H7 (cell line): ENCODE data around the gene TEX38. TPM values are rescaled to one million over a fixed set of nuclear protein-coding genes. Genes with fewer than 3 reads are reported as not detected.

ENCODE experiments used
- DNase-seq: peaks from one replicate; pipeline ENCODE4 v3.0.0; 2012
- H3K27me3 ChIP-seq: 2 replicates; pipeline ENCODE4 v1.6.0; 2011; ENCODE audit warnings: mild to moderate bottlenecking, low read length; ENCODE audit not compliant: control insufficient read depth, insufficient read depth
- H3K36me3 ChIP-seq: replicated peaks from 2 replicates; pipeline ENCODE4 v1.5.1; 2011; ENCODE audit warnings: low read length; ENCODE audit not compliant: control insufficient read depth, insufficient read depth
- H3K4me3 ChIP-seq: 2 replicates; pipeline ENCODE4 v1.5.1; 2011; ENCODE audit warnings: low read depth, mild to moderate bottlenecking, control low read depth, low read length, moderate library complexity; ENCODE audit not compliant: insufficient read depth
- total RNA-seq: library from RNA; depleted of rRNA; stranded (reverse); fragments of >200 nt; shearing (Covaris generic); gene quantifications from 2 replicates; pipeline ENCODE4 v1.2.3, GENCODE V29; 2014

TEX38 gene
- total RNA-seq, 1 experiment from 2014 or later: not detected

GRCh38 chr1:46667782-46668760 lies 3.6 kb upstream of the TEX38 start, which contains the start of gene ATPAF1:
Gene ATPAF1 (minus strand): TSS chr1:46668364. CDS start chr1:46668322, 42 bp downstream.
- H3K27me3 ChIP-seq: no peaks in the 10 kb centered on the region; the same call in 1 of the 2 replicates
- H3K36me3 ChIP-seq: peaks cover 6% of the 10 kb centered on the region; the same call in 1 of the 2 replicates
- peak; percentile 95 for DNase-seq
- peak within 1 kb of the TSS; percentile 73 for H3K4me3 ChIP-seq

GRCh38 chr1:46670134-46670533 lies 1.5 kb upstream of the TEX38 start:
- Histone ChIP-seq H3K36me3 (peaks cover under 1% of the 10 kb centered on the region; the same call in 1 of the 2 replicates), H3K27me3 (no peaks in the 10 kb centered on the region; the same call in 1 of the 2 replicates), H3K4me3 (no peak overlapping the region)
- no peak for DNase-seq

- Histone ChIP-seq H3K27me3 (no peaks in the 10 kb centered on the region; the same call in 1 of the 2 replicates), H3K4me3 (no peak overlapping the region)
- DNase-seq: no peak
Observed at GRCh38 chr1:46672696-46673095, 1.0 kb downstream of the TEX38 start.

GRCh38 chr1:46673749-46674182 lies 2.1 kb downstream of the TEX38 start:
- no peak for DNase-seq
- H3K4me3 ChIP-seq: no peak overlapping the region
- peaks cover 2% of the 10 kb centered on the region; the same call in 1 of the 2 replicates for H3K36me3 ChIP-seq
- H3K27me3 ChIP-seq: no peaks in the 10 kb centered on the region; the same call in 1 of the 2 replicates

More at GRCh38 chr1:46672696-46673095, 1.0 kb downstream of the TEX38 start:
- no peaks in the 10 kb centered on the region; the same call in 1 of the 2 replicates for H3K36me3 ChIP-seq

- no peak for DNase-seq
- no peaks in the 10 kb centered on the region; the same call in 1 of the 2 replicates for H3K27me3 ChIP-seq
- no peak overlapping the region for H3K4me3 ChIP-seq
- H3K36me3 ChIP-seq: peaks cover 3% of the 10 kb centered on the region; the same call in 1 of the 2 replicates
Observed at GRCh38 chr1:46675549-46676314, 4.1 kb downstream of the TEX38 start.

GRCh38 chr1:46676531-46676930 lies 4.9 kb downstream of the TEX38 start:
- Histone ChIP-seq H3K27me3 (no peaks in the 10 kb centered on the region), H3K36me3 (peaks cover 4% of the 10 kb centered on the region), H3K4me3 (no peak overlapping the region)
- no peak for DNase-seq

- Histone ChIP-seq H3K27me3 (no peaks in the 10 kb centered on the region), H3K4me3 (no peak overlapping the region), H3K36me3 (peaks cover 6% of the 10 kb centered on the region)
- no peak for DNase-seq
Observed at GRCh38 chr1:46677339-46677738, 5.7 kb downstream of the TEX38 start.

GRCh38 chr1:46679789-46680573 lies 8.3 kb downstream of the TEX38 start:
- Histone ChIP-seq H3K27me3 (no peaks in the 10 kb centered on the region), H3K36me3 (peaks cover 19% of the 10 kb centered on the region), H3K4me3 (no peak overlapping the region)
- DNase-seq: no peak

GRCh38 chr1:46681333-46682034 lies 9.8 kb downstream of the TEX38 start:
- no peak for DNase-seq
- Histone ChIP-seq H3K36me3 (peaks cover 19% of the 10 kb centered on the region), H3K27me3 (no peaks in the 10 kb centered on the region), H3K4me3 (no peak overlapping the region)

GRCh38 chr1:46682064-46682463 lies 10.4 kb downstream of the TEX38 start:
- Histone ChIP-seq H3K36me3 (peaks cover 20% of the 10 kb centered on the region), H3K27me3 (no peaks in the 10 kb centered on the region), H3K4me3 (no peak overlapping the region)
- no peak for DNase-seq

GRCh38 chr1:46684670-46685069 lies 13.0 kb downstream of the TEX38 start:
- no peak for DNase-seq
- H3K36me3 ChIP-seq: peaks cover 30% of the 10 kb centered on the region
- no peaks in the 10 kb centered on the region for H3K27me3 ChIP-seq
- no peak overlapping the region for H3K4me3 ChIP-seq

GRCh38 chr1:46686255-46686654 lies 14.6 kb downstream of the TEX38 start:
- Histone ChIP-seq H3K27me3 (no peaks in the 10 kb centered on the region), H3K36me3 (peaks cover 40% of the 10 kb centered on the region), H3K4me3 (no peak overlapping the region)
- DNase-seq: no peak

- no peak for DNase-seq
- Histone ChIP-seq H3K4me3 (no peak overlapping the region), H3K36me3 (peaks cover 41% of the 10 kb centered on the region), H3K27me3 (no peaks in the 10 kb centered on the region)
Observed at GRCh38 chr1:46687093-46687659, 15.5 kb downstream of the TEX38 start.
